GM20000 (cell line): ENCODE data around the gene RAPH1.

Source experiments
- DNase-seq: peaks from one replicate; pipeline ENCODE4 v3.0.0; 2012; ENCODE audit warnings: low spot score
- TF ChIP-seq, protein P1 (sequence below): IDR thresholded peaks from 2 replicates; pipeline ENCODE4 v1.5.1; 2012; ENCODE audit warnings: mild to moderate bottlenecking, control low read depth; ENCODE audit errors: extremely low read depth, missing control alignments

RAPH1 gene

DNA sequence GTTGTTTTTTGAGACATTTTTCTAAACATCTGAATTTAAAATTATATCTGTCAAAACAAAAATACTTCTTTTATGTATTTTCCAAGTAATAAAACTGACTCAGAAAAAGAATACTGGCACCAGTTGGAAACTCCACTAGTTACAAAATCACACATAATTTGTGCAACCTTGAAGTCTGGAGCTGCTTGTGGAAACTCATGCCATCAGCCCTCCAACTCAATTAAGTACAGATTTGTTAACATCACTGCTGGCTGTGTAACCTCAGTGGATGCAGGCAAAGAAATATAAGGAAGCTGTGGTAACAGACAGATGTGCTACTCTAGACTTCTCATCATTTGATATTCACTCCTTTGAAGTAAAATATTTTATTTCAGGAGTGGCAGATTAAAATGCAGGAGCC lies 30.0 kb upstream of the RAPH1 start:
- DNase-seq: no peak
- TF ChIP-seq, protein P1, sequence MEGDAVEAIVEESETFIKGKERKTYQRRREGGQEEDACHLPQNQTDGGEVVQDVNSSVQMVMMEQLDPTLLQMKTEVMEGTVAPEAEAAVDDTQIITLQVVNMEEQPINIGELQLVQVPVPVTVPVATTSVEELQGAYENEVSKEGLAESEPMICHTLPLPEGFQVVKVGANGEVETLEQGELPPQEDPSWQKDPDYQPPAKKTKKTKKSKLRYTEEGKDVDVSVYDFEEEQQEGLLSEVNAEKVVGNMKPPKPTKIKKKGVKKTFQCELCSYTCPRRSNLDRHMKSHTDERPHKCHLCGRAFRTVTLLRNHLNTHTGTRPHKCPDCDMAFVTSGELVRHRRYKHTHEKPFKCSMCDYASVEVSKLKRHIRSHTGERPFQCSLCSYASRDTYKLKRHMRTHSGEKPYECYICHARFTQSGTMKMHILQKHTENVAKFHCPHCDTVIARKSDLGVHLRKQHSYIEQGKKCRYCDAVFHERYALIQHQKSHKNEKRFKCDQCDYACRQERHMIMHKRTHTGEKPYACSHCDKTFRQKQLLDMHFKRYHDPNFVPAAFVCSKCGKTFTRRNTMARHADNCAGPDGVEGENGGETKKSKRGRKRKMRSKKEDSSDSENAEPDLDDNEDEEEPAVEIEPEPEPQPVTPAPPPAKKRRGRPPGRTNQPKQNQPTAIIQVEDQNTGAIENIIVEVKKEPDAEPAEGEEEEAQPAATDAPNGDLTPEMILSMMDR: no peak

- DNase-seq: no peak
Measured at GRCh38 chr2:203562268-203562667, 27.2 kb upstream of the RAPH1 start.

DNA sequence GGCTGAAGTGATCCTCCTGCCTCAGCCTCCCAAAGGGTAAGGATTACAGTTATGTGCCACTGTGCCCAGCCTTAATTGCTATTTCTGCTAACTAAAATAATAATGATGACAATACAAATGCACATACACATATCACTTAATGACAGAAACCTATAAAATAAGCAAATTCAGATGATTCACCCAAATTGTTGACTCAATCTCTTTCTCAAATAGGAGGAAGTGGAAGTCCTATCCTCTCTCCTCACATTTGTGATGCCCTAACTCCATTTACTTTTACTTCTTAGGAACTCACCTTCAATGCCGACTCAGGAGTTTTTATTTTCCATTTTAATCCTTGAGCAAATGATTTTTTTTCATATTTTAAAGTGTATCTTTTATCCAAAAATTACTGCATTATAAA lies 24.5 kb upstream of the RAPH1 start:
- TF ChIP-seq, protein P1: no peak
- no peak for DNase-seq

More at GRCh38 chr2:203562268-203562667, 27.2 kb upstream of the RAPH1 start:
- TF ChIP-seq, protein P1: no peak

DNA sequence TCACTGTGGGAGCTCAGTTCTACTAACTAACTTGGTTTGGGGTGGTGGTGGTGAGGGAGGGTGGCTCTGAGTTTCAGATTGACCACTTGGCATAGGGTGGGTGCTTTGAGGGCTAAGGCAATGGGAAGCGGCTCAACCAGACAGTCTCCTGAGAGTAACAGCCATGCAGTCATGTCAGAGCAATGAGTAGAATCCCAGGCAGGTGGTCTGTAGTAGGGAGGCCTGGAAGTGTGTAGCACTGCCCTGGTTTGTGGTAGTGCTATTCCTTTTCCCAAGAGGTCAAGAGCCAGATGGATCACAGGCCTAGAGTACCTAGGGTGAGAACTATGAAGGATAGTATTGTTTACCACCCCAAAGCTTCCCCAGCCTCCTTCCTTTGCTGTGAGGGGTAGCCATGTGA lies 18.7 kb upstream of the RAPH1 start:
- TF ChIP-seq, protein P1: no peak

DNA sequence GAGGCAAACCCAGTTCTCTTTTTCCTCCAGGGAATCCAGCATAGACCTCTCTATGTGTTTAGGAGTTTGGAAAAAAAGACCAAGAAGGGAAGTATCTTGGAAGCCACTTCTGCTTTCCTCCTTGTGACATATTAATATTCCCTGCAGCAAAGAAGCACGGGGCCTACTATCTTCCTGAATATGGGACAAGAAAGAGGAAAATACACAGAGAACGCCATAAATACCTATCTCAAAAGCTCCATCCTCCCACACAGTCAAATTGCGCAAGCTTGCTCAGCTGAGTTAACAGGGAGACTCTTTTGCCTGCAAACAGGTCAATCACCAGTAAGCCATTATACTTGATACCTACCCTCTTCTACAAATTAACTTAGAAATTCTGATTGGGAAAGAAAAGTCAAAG lies 16.7 kb upstream of the RAPH1 start:
- TF ChIP-seq, protein P1: no peak
- DNase-seq: no peak

More for the DNA sequence above, 18.7 kb upstream of the RAPH1 start:
- DNase-seq: no peak

DNA sequence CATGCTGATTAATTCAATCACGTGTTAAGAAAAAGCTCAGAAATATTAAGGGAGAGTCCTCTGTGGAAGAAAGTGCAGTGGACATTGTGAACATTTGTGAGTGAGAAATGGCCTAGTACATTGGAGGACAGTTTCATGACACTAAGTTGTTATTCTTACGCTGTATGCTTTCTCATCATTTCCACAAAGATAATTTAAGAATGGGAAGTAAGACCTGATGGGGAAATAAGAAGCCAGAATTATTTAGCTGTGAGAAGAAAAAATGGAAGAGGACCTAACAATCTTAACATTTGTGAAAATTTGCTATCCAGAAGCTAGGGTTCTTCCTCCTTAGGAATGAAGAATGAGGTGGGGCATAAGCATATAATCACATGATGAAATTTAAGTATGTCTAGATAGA lies 15.2 kb upstream of the RAPH1 start:
- TF ChIP-seq, protein P1: no peak
- no peak for DNase-seq

- TF ChIP-seq, protein P1: no peak
- DNase-seq: no peak
Measured at GRCh38 chr2:203549406-203549805, 14.3 kb upstream of the RAPH1 start.
